ENCODE measurements around the gene PRKAG2. TPM values are rescaled to one million over a fixed set of nuclear protein-coding genes. Genes with fewer than 3 reads are reported as not detected.

The PRKAG2 gene
- total and polyA plus RNA-seq, 2 of the 13 experiments (the other 11 are each of a cell fraction or from before 2014, with no cell fraction given) = 0.90 to 1.3 TPM

GRCh38 chr7:151726652-151727578 is 150.0 kb downstream of the PRKAG2 start (continued):
- no peak for TF ChIP-seq DZIP1 (CRISPR knock-in tag; IDR thresholded peaks at IDR 0.05)
- TF ChIP-seq TGIF2 (CRISPR knock-in tag; IDR thresholded peaks at IDR 0.05) = no peak
- no peak for TF ChIP-seq KIAA2018 (CRISPR knock-in tag; IDR thresholded peaks at IDR 0.05; ENCODE audit: borderline replicate concordance)
- TF ChIP-seq ATF7 (IDR thresholded peaks at IDR 0.05) = peak; percentile 69
- TF ChIP-seq ATF7 (CRISPR knock-in tag; IDR thresholded peaks at IDR 0.05) = no peak
- no peak for TF ChIP-seq SNAPC2 (CRISPR knock-in tag; IDR thresholded peaks at IDR 0.05)
- no peak for TF ChIP-seq CENPT (CRISPR knock-in tag; IDR thresholded peaks at IDR 0.05; ENCODE audit: low read depth)
